Dedifferentiated amniotic fluid mesenchymal stem cell (primary cell): ENCODE data around the gene MYNN.

Source experiments
- DNase-seq: peaks from one replicate; pipeline ENCODE4 v3.0.0-alpha.2; 2016; ENCODE audit errors: extremely low spot score

The MYNN gene

GRCh38 chr3:169827712-169828111, 54.5 kb downstream of the MYNN start:
- no peak for DNase-seq

GRCh38 chr3:169835533-169835932, 62.3 kb downstream of the MYNN start:
- DNase-seq, result no peak

GRCh38 chr3:169836078-169836941, 63.1 kb downstream of the MYNN start:
- no peak for DNase-seq

- DNase-seq, result no peak
Measured at GRCh38 chr3:169836942-169837275, 63.7 kb downstream of the MYNN start.

GRCh38 chr3:169838511-169839030, 65.4 kb downstream of the MYNN start:
- DNase-seq, result no peak
